Measurements from ENCODE around the gene AUTS2.
A peak's percentile ranks its signal among the peaks of the same experiment; 100 is the strongest.
"Not testable (repeated sequence)": the region's sequence is repeated elsewhere in the genome, so short reads cannot be mapped to it uniquely, and the experiment has no call there.

AUTS2 gene

GRCh38 chr7:69776611-69777010 lies 178.3 kb downstream of the AUTS2 start:
- TF ChIP-seq, protein P1, sequence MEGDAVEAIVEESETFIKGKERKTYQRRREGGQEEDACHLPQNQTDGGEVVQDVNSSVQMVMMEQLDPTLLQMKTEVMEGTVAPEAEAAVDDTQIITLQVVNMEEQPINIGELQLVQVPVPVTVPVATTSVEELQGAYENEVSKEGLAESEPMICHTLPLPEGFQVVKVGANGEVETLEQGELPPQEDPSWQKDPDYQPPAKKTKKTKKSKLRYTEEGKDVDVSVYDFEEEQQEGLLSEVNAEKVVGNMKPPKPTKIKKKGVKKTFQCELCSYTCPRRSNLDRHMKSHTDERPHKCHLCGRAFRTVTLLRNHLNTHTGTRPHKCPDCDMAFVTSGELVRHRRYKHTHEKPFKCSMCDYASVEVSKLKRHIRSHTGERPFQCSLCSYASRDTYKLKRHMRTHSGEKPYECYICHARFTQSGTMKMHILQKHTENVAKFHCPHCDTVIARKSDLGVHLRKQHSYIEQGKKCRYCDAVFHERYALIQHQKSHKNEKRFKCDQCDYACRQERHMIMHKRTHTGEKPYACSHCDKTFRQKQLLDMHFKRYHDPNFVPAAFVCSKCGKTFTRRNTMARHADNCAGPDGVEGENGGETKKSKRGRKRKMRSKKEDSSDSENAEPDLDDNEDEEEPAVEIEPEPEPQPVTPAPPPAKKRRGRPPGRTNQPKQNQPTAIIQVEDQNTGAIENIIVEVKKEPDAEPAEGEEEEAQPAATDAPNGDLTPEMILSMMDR (IDR thresholded peaks at IDR 0.05; ENCODE audit: control insufficient read depth, extremely low read depth, insufficient read depth): no peak
- H3K4me3 ChIP-seq (ENCODE audit: low read depth, low read length): no peak overlapping the region
- no peak for DNase-seq (ENCODE audit: low read depth)

DNA sequence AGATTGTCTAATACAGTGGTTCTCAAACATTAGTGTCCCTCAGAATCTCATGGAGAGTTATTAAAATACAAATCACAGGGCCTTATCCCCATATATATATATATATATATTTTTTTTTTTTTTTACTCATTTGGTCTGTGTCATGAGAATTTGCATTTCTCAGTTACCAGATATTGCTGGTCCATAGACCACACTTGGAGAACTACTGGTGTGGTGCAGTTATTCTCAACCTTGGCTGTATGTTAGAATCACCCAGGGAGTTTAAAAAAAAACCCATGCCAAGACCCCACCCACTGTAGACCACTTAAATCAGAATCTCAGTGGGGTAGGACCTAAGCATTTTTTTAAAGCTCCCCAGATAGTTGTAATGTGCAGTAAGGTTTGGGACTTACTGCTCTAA lies 179.9 kb downstream of the AUTS2 start:
- TF ChIP-seq, protein P1 (IDR thresholded peaks at IDR 0.05; ENCODE audit: control insufficient read depth, extremely low read depth, insufficient read depth): no peak
- DNase-seq (ENCODE audit: low read depth): no peak
- H3K4me3 ChIP-seq (ENCODE audit: low read depth, low read length): no peak overlapping the region

DNA sequence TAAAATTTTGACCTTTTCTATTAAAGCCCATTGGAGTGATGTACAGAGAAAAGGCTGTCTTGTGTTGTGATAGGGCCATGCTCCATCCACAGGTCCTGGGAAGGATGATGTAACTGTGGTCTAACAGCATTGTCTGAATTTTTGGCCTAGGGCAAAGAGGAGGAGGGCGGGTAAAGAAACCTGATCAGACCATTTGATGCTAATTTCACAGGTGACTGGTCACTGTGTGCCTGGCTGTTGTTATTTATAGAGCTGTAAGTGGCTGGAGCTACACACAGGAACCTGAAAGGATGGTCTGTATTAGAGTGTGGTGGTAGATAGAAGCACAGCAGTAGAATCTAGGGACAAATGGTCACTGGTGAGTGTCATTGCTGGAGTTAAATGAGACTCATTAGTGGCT lies 182.1 kb downstream of the AUTS2 start:
- H3K4me3 ChIP-seq (ENCODE audit: low read depth, low read length): no peak overlapping the region
- TF ChIP-seq, protein P1 (IDR thresholded peaks at IDR 0.05; ENCODE audit: control insufficient read depth, extremely low read depth, insufficient read depth): no peak
- peak; percentile 6 for DNase-seq (ENCODE audit: low read depth)

DNA sequence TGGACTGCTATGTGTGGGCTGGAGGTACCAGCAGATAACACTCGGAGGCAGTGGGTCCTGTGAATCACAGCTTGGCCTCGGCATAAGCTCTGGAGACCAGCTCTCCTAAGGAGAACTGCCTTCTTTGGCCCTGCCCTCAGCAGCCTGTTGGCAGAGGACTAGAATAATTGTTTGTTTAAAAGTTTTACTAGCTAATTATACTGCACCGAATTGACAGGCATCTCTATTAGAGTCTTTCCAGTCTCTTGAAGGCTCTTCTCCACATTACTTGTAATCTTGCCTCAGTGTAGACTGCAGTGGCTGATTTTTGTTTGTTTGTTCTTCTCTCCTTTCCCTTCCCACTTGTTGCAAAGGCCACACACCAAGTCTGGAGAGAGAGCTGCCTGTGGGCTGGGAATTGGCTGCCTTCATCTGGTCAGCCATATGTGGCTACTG lies 183.2 kb downstream of the AUTS2 start:
- TF ChIP-seq, protein P1 (IDR thresholded peaks at IDR 0.05; ENCODE audit: control insufficient read depth, extremely low read depth, insufficient read depth): no peak
- H3K4me3 ChIP-seq (ENCODE audit: low read depth, low read length): no peak overlapping the region
- peak; percentile 86 for DNase-seq (ENCODE audit: low read depth)

GRCh38 chr7:69782917-69783684 lies 184.8 kb downstream of the AUTS2 start:
- peak; percentile 28 for DNase-seq (ENCODE audit: low read depth)
- no peak overlapping the region for H3K4me3 ChIP-seq (ENCODE audit: low read depth, low read length)
- TF ChIP-seq, protein P1 (IDR thresholded peaks at IDR 0.05; ENCODE audit: control insufficient read depth, extremely low read depth, insufficient read depth): no peak

GRCh38 chr7:69786130-69786529 lies 187.9 kb downstream of the AUTS2 start:
- H3K4me3 ChIP-seq (ENCODE audit: low read depth, low read length); DNase-seq (ENCODE audit: low read depth): not testable (repeated sequence)

DNA sequence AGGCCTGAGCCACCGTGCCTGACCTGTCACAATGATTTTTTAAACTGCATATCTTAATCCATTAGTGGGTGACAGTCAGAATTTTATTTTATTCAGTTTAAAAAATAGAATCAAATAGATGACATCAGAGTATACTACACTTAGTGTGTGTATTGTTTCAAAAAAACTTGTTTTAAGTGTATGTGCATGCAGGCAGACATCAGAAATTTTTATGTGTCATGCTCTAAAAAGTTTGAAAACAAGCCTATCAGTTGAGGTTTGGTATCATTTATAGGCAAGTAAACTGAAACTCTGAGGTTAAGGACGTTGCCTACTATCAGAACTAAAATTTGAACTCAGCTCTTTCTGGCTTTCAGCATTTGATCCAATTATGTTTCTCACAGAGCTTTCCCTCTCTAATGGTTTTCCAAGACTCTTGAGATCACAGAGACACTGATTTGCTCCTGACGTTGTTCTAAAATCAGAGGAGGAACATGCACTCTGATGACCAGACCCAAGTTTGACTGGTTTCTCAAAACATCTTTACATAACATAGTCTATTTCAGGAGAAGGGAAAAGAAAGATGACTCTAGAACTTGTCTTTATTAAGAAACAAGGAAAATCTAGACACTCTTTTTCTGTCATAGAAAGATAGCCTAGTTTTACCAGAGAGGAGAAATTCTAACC lies 188.6 kb downstream of the AUTS2 start:
- no peak for DNase-seq (ENCODE audit: low read depth)
- no peak overlapping the region for H3K4me3 ChIP-seq (ENCODE audit: low read depth, low read length)
- TF ChIP-seq, protein P1 (IDR thresholded peaks at IDR 0.05; ENCODE audit: control insufficient read depth, extremely low read depth, insufficient read depth): no peak

All from LNCaP clone FGC (cell line).